KMS-11 (cell line): Measurements from ENCODE around the gene NFX1.
A peak's percentile ranks its signal among the peaks of the same experiment; 100 is the strongest.

ENCODE experiments used
- H2AFZ ChIP-seq: fragments of 200-600 bp; sonication (generic); 2 replicates; pipeline ENCODE4 v1.6.1; 2016; ENCODE audit warnings: antibody characterized with exemption, mixed run types, low read depth
- H3K27ac ChIP-seq: fragments of 200-600 bp; sonication (generic); 2 replicates; pipeline ENCODE4 v1.6.1; 2016; ENCODE audit warnings: mild to moderate bottlenecking, mixed run types
- H3K27me3 ChIP-seq: fragments of 200-600 bp; sonication (generic); 2 replicates; pipeline ENCODE4 v1.6.1; 2017; ENCODE audit warnings: mild to moderate bottlenecking, low read depth, mixed run types, moderate library complexity; ENCODE audit not compliant: insufficient read depth
- H3K36me3 ChIP-seq: fragments of 200-600 bp; sonication (generic); 2 replicates; pipeline ENCODE4 v1.6.1; 2017; ENCODE audit warnings: mild to moderate bottlenecking, mixed run types; ENCODE audit not compliant: insufficient read depth
- H3K4me1 ChIP-seq: fragments of 200-600 bp; sonication (generic); 2 replicates; pipeline ENCODE4 v1.6.1; 2016; ENCODE audit warnings: mild to moderate bottlenecking, low read depth, mixed run types; ENCODE audit not compliant: poor library complexity, severe bottlenecking
- H3K4me2 ChIP-seq: fragments of 200-600 bp; sonication (generic); 2 replicates; pipeline ENCODE4 v1.7.0; 2016; ENCODE audit warnings: mild to moderate bottlenecking, mixed run types
- H3K4me3 ChIP-seq: fragments of 200-600 bp; sonication (generic); IDR thresholded peaks from 2 replicates; pipeline ENCODE4 v1.6.1; 2017; ENCODE audit warnings: low read depth, low read length, mixed read lengths; ENCODE audit not compliant: insufficient read depth
- H3K79me2 ChIP-seq: fragments of 200-600 bp; sonication (generic); 2 replicates; pipeline ENCODE4 v1.6.1; 2016; ENCODE audit warnings: low read depth, mixed run types; ENCODE audit not compliant: insufficient read depth
- H3K9ac ChIP-seq: fragments of 200-600 bp; sonication (generic); 2 replicates; pipeline ENCODE4 v1.6.1; 2016; ENCODE audit warnings: mild to moderate bottlenecking, mixed run types
- H4K20me1 ChIP-seq: fragments of 200-600 bp; sonication (generic); 2 replicates; pipeline ENCODE4 v1.6.1; 2016; ENCODE audit warnings: mild to moderate bottlenecking, mixed run types; ENCODE audit not compliant: insufficient read depth
- TF ChIP-seq, protein P1 (sequence below): fragments of 200-600 bp; sonication (generic); conservative IDR thresholded peaks from 2 replicates; pipeline ENCODE4 v1.6.1; 2017; ENCODE audit warnings: low read depth, mild to moderate bottlenecking, antibody characterized with exemption, low read length, moderate library complexity, mixed read lengths

Gene NFX1

DNA sequence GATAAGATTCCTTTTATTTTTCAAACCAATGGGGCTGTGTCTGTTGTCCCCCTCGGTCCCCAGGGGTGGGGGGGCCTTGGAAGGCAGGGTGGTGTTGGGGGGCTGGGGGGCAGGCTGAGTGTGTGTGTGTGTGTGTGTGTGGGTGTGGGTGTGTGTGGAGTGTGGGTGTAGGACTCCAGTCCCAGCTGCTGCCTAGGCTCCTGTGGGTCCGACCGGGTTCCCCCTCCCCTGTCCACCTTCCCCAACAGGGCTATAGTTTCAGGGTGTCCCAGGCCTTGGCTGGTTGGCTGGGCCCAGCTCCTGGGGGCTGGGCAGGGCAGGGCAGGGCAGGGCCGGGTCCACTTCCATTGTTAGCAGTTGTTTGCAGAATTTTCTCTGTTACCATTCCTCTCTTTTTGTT lies 2.1 kb upstream of the NFX1 start:
- Histone ChIP-seq H2AFZ (no peak overlapping the region), H3K27me3 (no peaks in the 10 kb centered on the region), H3K9ac (no peak overlapping the region), H4K20me1 (no peaks in the 10 kb centered on the region), H3K4me2 (no peak overlapping the region), H3K79me2 (peaks cover 27% of the 10 kb centered on the region), H3K36me3 (no peaks in the 10 kb centered on the region), H3K27ac (no peak overlapping the region), H3K4me3 (no peak overlapping the region), H3K4me1 (peaks cover 35% of the 10 kb centered on the region)
- TF ChIP-seq, protein P1, sequence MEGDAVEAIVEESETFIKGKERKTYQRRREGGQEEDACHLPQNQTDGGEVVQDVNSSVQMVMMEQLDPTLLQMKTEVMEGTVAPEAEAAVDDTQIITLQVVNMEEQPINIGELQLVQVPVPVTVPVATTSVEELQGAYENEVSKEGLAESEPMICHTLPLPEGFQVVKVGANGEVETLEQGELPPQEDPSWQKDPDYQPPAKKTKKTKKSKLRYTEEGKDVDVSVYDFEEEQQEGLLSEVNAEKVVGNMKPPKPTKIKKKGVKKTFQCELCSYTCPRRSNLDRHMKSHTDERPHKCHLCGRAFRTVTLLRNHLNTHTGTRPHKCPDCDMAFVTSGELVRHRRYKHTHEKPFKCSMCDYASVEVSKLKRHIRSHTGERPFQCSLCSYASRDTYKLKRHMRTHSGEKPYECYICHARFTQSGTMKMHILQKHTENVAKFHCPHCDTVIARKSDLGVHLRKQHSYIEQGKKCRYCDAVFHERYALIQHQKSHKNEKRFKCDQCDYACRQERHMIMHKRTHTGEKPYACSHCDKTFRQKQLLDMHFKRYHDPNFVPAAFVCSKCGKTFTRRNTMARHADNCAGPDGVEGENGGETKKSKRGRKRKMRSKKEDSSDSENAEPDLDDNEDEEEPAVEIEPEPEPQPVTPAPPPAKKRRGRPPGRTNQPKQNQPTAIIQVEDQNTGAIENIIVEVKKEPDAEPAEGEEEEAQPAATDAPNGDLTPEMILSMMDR: no peak

DNA sequence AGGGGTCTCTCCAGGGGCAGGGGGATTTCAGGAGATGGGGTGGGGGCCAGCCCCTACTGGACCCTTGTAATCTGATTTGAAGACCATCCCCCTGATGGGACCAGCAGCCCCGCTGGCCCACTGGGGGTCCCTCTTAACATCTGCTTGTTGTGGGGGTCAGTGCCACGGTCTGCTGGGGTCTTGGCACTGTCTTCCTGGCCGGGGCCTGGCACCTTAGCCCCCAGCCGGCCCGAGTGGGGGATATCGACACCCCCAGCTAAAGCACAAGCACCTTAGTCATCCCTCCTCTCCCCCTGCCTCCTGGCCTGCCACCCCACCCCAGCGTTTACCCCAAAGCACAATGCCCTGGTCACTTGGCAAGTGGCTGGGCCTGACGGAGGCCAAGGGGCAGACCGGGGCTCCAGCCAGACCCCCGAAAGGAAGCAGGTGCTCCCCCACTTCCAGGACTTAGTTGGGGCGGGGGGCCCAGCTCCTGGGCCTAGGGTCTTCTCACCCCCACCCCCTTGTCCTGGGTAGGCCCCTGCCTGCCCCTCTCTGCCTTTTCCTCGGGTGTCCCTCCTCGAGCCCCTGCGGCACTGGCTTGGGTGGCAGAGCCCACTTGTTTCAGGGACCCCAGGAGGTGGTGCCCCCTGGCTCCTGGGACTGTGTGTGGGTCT lies 1.4 kb upstream of the NFX1 start:
- no peaks in the 10 kb centered on the region for H4K20me1 ChIP-seq
- H3K4me2 ChIP-seq: no peak overlapping the region
- 0 out of 2 replicates have a peak, but pooled peaks cover 2% of the 10 kb centered on the region for H3K36me3 ChIP-seq
- no peak overlapping the region for H3K4me3 ChIP-seq
- H2AFZ ChIP-seq: no peak overlapping the region
- H3K9ac ChIP-seq: no peak overlapping the region
- no peak overlapping the region for H3K27ac ChIP-seq
- peaks cover 42% of the 10 kb centered on the region for H3K4me1 ChIP-seq
- no peaks in the 10 kb centered on the region for H3K27me3 ChIP-seq
- peaks cover 35% of the 10 kb centered on the region for H3K79me2 ChIP-seq
- TF ChIP-seq, protein P1: no peak

DNA sequence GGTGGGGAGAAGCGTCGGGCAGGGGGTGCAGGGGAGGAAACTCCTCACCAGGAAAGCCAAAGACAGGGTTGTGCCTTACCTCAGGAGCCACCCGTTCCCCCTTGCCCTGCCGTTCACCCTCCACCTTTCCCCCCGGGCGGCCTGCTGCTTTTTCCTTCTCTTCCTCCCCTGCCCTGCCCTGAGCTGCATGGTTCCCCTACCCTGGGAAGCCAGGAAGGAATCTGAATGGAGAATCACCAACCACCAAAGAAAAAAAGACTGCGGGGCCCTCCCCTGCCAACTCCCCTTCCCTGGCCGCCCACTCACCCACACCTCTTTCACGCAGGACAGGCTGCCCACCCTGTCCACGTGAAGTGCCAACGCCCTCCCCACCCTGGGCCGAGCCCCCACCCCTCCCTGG lies 820 bp upstream of the NFX1 start:
- peaks cover 48% of the 10 kb centered on the region for H3K4me1 ChIP-seq

DNA sequence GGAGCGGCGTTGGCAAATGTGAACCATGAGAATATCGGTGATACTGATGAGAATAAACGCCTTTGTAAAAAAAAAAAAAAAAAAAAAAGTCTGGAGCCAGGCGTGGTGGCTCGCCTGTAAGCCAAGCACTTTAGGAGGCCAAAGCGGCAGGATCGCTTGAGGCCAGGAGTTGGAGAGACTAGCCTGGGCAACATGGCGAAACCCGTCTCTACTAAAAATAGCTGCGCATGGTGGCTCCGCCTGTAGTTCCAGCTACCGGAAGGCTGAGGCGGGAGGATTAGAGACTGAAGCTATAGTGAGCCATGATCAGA lies 425 bp upstream of the NFX1 start:
- H3K4me1 ChIP-seq: peaks cover 52% of the 10 kb centered on the region
- TF ChIP-seq, protein P1: no peak
- no peak overlapping the region for H3K4me3 ChIP-seq
- H3K27ac ChIP-seq: peak overlapping the region; percentile 98
- H3K36me3 ChIP-seq: 0 out of 2 replicates have a peak, but pooled peaks cover 4% of the 10 kb centered on the region
- peak overlapping the region; percentile 98 for H3K9ac ChIP-seq
- peaks cover 43% of the 10 kb centered on the region for H3K79me2 ChIP-seq
- H3K4me2 ChIP-seq: peak overlapping the region; percentile 43; the same call in 1 of the 2 replicates
- no peaks in the 10 kb centered on the region for H3K27me3 ChIP-seq
- H4K20me1 ChIP-seq: no peaks in the 10 kb centered on the region
- H2AFZ ChIP-seq: peak overlapping the region; percentile 49

More for the DNA sequence above, 820 bp upstream of the NFX1 start:
- peaks cover 40% of the 10 kb centered on the region for H3K79me2 ChIP-seq
- H4K20me1 ChIP-seq: no peaks in the 10 kb centered on the region
- H3K9ac ChIP-seq: peak overlapping the region; percentile 98
- H3K27ac ChIP-seq: peak overlapping the region; percentile 98
- peak overlapping the region; percentile 43; the same call in 1 of the 2 replicates for H3K4me2 ChIP-seq
- no peak overlapping the region for H3K4me3 ChIP-seq
- 0 out of 2 replicates have a peak, but pooled peaks cover 4% of the 10 kb centered on the region for H3K36me3 ChIP-seq
- no peak overlapping the region for H2AFZ ChIP-seq
- no peaks in the 10 kb centered on the region for H3K27me3 ChIP-seq
- TF ChIP-seq, protein P1: no peak
